Measurements from ENCODE around the gene COX7A2L.

The COX7A2L gene

DNA sequence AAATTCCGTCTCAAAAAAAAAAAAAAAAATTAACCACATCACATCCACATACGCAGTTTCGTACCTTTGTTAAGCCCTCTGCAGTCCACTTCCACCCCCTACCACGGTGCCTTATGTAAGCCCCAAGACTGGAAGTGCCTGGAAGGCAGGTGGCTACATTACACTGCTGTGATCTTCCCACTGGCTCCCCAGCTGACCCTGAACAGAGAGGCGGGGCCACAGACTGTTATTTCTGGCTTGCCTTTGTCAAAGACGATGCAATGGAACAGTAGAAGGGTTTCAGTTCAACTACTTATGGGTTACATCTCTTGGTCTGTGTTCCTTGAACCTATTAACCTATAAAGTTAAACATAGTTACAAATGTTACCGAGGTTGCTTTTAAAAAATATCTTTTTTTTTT is 15.7 kb upstream of the COX7A2L start:
- no peak for DNase-seq (ENCODE audit: low read depth)
- no peak for TF ChIP-seq CTCF (conservative IDR thresholded peaks at IDR 0.05; ENCODE audit: low read length)
- no peak overlapping the region for H3K4me3 ChIP-seq (ENCODE audit: low read length)

DNA sequence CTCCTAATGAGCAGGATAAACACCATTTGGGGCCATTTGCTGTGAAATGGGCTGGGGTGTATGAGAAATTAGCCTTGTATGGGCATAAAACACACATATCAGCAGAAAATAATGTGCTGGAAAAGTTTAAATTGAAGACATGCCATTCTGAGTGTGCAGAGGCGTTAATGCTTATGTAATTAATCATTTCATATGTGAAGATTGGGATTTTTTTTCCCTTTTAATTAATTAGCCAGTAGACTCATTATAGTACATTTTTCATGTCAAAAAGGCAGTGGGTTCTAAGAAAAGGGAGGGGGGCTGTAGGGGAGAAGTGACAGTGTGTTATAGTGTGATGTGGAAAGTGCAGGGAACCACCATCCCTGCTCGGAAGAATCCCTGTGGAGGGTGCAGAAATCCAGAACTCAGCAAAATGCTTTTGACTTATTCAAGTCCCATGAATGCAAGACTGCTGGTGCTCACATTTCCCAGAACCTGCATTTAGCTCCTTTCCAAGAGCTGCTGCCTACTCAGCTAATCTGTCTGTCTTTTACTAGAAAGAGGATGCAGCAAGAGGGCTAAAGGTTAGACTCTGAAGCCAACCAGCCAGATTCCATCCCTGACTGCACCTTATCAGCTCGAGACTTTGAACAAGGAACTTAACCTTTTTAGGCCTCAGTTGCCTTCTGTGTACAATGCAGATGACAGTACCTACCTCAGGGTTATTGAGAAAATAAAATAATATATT is 11.6 kb upstream of the COX7A2L start:
- DNase-seq (ENCODE audit: low read depth), result no peak
- TF ChIP-seq CTCF (conservative IDR thresholded peaks at IDR 0.05; ENCODE audit: low read length), result no peak
- no peak overlapping the region for H3K4me3 ChIP-seq (ENCODE audit: low read length)

- no peak for TF ChIP-seq CTCF (conservative IDR thresholded peaks at IDR 0.05; ENCODE audit: low read length)
- H3K4me3 ChIP-seq (ENCODE audit: low read length), result no peak overlapping the region
- peak; percentile 39 for DNase-seq (ENCODE audit: low read depth)
These were observed 10.8 kb upstream of the COX7A2L start for GRCh38 chr2:42371611-42372473.

DNA sequence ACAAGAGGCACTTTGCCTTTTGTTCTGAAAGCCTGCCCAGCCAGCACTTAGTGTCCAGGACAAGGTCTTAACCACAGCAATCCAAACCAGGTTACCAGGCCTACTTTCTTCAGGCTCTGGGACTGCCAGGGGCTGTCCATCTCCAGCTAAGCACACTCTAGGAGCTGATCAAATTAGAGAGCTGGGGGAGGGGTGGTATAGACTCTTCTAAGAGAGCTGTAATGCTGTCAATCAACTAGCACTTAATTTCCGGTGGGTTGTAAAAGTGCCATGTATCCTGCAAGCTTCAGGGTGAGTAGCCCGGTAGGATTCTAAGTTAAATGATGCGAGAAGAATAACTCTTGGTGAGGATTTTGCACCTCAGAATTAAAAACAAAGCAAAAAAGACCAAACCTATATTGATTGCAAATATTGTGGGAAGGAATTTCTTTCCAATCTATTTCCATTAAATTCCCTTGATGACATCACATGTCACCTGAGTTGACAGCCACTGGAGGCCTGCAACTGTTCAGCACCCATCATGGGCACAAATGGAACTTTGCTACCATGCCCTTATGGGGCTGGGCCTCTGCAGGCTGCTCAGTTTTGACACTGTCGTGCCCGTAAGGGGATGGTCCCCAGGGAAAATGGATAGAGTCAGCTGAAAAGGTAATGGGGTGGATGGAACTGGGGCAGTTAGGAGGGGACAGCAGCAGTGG is 8.7 kb upstream of the COX7A2L start:
- H3K4me3 ChIP-seq (ENCODE audit: low read length), result no peak overlapping the region
- TF ChIP-seq CTCF (conservative IDR thresholded peaks at IDR 0.05; ENCODE audit: low read length), result no peak
- no peak for DNase-seq (ENCODE audit: low read depth)

DNA sequence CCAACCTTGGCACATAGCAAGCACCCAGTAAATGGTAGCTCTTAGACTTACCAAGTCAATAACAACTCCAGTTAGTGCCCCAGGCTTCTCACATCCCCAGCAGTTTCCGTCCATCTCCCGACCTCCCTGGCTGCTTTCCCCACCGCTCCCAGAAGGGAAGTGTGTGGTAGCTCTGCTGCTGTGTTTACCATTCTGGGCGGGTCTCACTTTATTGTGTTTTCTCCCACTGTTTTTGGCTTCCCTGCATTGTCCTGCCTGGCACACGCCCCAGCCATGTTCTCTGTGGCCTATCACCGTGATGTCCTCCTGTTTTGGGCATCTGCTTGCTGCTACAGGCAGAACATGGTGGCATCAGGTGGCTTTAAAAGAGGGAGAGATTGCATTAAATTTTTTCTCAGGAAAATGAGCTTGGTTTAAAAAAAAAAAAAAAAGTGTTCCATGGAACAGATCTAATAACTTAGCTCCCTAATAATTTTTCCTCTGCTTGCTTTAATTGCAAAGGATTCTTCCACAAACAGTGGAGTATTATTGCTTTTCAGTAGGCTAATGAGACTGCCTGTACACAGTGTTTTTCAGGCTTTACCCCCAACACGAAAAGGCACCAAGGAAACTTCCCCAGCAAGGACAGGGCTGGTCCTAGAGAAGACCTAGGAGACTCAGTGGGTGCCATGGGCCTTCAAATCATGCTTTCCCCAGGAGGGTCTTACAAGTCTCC is 8.0 kb upstream of the COX7A2L start:
- no peak for DNase-seq (ENCODE audit: low read depth)
- no peak overlapping the region for H3K4me3 ChIP-seq (ENCODE audit: low read length)
- TF ChIP-seq CTCF (conservative IDR thresholded peaks at IDR 0.05; ENCODE audit: low read length), result no peak

DNA sequence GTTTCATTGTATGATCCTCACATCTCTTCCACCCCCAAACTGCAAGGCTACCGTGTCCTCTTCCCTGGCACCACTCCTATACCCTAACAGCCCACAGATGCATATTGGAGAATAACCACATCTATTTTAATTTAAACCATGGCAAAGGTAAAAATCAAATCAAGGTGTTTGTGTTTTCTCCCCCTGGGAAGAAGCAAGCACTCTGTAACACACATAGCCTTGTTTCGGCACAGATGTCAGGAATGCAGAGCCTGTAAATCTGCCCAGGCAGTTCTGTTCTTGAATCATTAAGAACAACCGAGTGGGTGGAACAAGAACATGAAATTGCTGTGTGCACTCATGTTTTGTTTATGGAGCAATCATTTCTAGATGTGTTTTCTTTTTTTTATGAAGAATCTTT is 6.8 kb upstream of the COX7A2L start:
- peak; percentile 49 for DNase-seq (ENCODE audit: low read depth)
- H3K4me3 ChIP-seq (ENCODE audit: low read length), result no peak overlapping the region
- TF ChIP-seq CTCF (conservative IDR thresholded peaks at IDR 0.05; ENCODE audit: low read length), result no peak
